ENCODE results near the gene EPB42. TPM values are rescaled to one million over a fixed set of nuclear protein-coding genes. Genes with fewer than 3 reads are reported as not detected.

EPB42 gene
- total RNA-seq, 1 experiment from 2014 or later: not detected

DNA sequence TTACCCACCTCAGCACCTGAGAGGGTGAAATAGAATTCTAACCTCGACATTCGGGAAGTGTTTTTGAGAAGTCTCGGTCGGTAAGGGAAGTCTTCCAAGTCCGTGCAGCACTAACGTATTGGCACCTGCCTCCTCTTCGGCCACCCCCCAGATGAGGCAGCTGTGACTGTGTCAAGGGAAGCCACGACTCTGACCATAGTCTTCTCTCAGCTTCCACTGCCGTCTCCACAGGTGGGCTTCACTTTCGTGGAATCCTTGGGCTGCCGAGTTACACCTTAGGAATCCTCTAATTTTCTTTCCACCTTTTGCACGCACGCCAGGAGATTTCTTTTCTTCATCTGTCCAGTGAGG is 34.8 kb downstream of the EPB42 start (continued):
- no peak for TF ChIP-seq ZSCAN18 (CRISPR knock-in tag; IDR thresholded peaks at IDR 0.05)
- no peak for TF ChIP-seq SMAD4 (CRISPR knock-in tag; IDR thresholded peaks at IDR 0.05)
- no peak for TF ChIP-seq PRDM15 (CRISPR knock-in tag; IDR thresholded peaks at IDR 0.05)
- TF ChIP-seq, protein P1, sequence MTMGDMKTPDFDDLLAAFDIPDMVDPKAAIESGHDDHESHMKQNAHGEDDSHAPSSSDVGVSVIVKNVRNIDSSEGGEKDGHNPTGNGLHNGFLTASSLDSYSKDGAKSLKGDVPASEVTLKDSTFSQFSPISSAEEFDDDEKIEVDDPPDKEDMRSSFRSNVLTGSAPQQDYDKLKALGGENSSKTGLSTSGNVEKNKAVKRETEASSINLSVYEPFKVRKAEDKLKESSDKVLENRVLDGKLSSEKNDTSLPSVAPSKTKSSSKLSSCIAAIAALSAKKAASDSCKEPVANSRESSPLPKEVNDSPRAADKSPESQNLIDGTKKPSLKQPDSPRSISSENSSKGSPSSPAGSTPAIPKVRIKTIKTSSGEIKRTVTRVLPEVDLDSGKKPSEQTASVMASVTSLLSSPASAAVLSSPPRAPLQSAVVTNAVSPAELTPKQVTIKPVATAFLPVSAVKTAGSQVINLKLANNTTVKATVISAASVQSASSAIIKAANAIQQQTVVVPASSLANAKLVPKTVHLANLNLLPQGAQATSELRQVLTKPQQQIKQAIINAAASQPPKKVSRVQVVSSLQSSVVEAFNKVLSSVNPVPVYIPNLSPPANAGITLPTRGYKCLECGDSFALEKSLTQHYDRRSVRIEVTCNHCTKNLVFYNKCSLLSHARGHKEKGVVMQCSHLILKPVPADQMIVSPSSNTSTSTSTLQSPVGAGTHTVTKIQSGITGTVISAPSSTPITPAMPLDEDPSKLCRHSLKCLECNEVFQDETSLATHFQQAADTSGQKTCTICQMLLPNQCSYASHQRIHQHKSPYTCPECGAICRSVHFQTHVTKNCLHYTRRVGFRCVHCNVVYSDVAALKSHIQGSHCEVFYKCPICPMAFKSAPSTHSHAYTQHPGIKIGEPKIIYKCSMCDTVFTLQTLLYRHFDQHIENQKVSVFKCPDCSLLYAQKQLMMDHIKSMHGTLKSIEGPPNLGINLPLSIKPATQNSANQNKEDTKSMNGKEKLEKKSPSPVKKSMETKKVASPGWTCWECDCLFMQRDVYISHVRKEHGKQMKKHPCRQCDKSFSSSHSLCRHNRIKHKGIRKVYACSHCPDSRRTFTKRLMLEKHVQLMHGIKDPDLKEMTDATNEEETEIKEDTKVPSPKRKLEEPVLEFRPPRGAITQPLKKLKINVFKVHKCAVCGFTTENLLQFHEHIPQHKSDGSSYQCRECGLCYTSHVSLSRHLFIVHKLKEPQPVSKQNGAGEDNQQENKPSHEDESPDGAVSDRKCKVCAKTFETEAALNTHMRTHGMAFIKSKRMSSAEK (CRISPR knock-in tag; IDR thresholded peaks at IDR 0.05; ENCODE audit: borderline replicate concordance): no peak
- no peak for TF ChIP-seq E2F4 (CRISPR knock-in tag; IDR thresholded peaks at IDR 0.05; ENCODE audit: borderline replicate concordance, low read depth)
- TF ChIP-seq ZNF317 (CRISPR knock-in tag; IDR thresholded peaks at IDR 0.05; ENCODE audit: borderline replicate concordance, low read depth): no peak
- TF ChIP-seq FOXK1 (CRISPR knock-in tag; IDR thresholded peaks at IDR 0.05): no peak

DNA sequence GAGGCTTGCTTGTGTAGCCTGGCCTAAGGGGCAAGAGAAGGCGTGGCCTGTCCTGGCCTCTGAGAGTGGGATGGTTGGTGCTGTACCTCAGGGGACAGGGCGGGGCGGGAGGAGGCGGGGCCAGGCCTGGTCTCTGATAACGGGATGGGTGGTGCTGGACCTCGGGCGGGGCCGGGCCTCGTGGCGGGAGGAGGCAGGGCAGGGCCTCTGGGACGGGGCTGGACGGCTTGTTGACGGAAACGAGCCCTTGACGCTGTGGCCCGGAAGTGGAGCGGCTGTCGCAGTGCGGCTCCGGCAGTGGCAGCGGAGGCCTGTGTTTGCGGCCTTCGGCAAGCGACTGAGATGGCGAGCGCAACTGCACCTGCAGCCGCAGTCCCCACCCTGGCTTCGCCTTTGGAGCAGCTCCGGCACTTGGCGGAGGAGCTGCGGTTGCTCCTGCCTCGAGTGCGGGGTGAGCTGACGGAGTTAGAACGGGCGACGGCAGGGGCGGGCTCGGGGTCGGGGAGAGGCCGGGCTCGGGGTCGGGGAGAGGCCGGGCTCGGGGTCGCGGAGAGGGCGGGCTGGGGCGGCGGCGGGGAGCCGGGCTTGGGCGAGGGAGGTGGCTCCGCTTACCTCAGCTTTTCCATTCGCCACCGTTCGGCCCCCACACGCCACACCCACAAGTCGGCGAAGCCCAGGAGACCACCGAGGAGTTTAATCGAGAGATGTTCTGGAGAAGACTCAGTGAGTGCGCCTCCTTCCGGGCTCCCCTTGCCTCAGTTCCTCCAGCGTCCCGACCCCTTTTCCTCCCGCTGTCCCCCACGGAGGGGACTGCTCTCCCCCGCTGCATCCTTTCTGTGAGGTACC is 35.4 kb downstream of the EPB42 start, which contains the start of gene CCNDBP1:
CCNDBP1 (plus strand) TSS at position 247 of the 846 bp plus-strand sequence; CDS start at position 343, 96 bp downstream.
- H3K27ac Mint-ChIP-seq: peak within 1 kb of the TSS; percentile 90
- ATAC-seq (peak; percentile 96), DNase-seq (ENCODE audit: low spot score) (peak; percentile 99)
- peak within 1 kb of the TSS; percentile 96 for H3K4me3 Mint-ChIP-seq
- H3K9me3 Mint-ChIP-seq: no peaks in the 10 kb centered on the region
- ChIA-PET CTCF (interaction anchor here (0.6 to 2.4 kb wide), 11 partner anchors 9 to 820 kb away, joined by 3 to 13 read pairs (median 5); no protein-coding TSS in a partner anchor), POLR2A (no interaction called here)
- no peaks in the 10 kb centered on the region for H3K36me3 Mint-ChIP-seq
- peaks cover 13% of the 10 kb centered on the region for H3K4me1 Mint-ChIP-seq
- H3K27me3 Mint-ChIP-seq (ENCODE audit: low read depth): no peaks in the 10 kb centered on the region
- TF ChIP-seq, protein P2, sequence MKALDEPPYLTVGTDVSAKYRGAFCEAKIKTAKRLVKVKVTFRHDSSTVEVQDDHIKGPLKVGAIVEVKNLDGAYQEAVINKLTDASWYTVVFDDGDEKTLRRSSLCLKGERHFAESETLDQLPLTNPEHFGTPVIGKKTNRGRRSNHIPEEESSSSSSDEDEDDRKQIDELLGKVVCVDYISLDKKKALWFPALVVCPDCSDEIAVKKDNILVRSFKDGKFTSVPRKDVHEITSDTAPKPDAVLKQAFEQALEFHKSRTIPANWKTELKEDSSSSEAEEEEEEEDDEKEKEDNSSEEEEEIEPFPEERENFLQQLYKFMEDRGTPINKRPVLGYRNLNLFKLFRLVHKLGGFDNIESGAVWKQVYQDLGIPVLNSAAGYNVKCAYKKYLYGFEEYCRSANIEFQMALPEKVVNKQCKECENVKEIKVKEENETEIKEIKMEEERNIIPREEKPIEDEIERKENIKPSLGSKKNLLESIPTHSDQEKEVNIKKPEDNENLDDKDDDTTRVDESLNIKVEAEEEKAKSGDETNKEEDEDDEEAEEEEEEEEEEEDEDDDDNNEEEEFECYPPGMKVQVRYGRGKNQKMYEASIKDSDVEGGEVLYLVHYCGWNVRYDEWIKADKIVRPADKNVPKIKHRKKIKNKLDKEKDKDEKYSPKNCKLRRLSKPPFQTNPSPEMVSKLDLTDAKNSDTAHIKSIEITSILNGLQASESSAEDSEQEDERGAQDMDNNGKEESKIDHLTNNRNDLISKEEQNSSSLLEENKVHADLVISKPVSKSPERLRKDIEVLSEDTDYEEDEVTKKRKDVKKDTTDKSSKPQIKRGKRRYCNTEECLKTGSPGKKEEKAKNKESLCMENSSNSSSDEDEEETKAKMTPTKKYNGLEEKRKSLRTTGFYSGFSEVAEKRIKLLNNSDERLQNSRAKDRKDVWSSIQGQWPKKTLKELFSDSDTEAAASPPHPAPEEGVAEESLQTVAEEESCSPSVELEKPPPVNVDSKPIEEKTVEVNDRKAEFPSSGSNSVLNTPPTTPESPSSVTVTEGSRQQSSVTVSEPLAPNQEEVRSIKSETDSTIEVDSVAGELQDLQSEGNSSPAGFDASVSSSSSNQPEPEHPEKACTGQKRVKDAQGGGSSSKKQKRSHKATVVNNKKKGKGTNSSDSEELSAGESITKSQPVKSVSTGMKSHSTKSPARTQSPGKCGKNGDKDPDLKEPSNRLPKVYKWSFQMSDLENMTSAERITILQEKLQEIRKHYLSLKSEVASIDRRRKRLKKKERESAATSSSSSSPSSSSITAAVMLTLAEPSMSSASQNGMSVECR (CRISPR knock-in tag; IDR thresholded peaks at IDR 0.05; ENCODE audit: borderline replicate concordance): peak; percentile 91; the same call in 1 of the 2 replicates
- TF ChIP-seq, protein P3, sequence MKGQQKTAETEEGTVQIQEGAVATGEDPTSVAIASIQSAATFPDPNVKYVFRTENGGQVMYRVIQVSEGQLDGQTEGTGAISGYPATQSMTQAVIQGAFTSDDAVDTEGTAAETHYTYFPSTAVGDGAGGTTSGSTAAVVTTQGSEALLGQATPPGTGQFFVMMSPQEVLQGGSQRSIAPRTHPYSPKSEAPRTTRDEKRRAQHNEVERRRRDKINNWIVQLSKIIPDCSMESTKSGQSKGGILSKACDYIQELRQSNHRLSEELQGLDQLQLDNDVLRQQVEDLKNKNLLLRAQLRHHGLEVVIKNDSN (CRISPR knock-in tag; IDR thresholded peaks at IDR 0.05): peak; percentile 53; the same call in 1 of the 2 replicates
- TF ChIP-seq FOXK1 (CRISPR knock-in tag; IDR thresholded peaks at IDR 0.05) (peak; percentile 100), SP1 (CRISPR knock-in tag; conservative IDR thresholded peaks at IDR 0.05) (peak; percentile 63; the same call in 1 of the 2 replicates), ZNF263 (CRISPR knock-in tag; IDR thresholded peaks at IDR 0.05; ENCODE audit: low read depth) (no peak), GABPB1 (CRISPR knock-in tag; IDR thresholded peaks at IDR 0.05) (peak; percentile 27; the same call in 1 of the 2 replicates)
- TF ChIP-seq, protein P4, sequence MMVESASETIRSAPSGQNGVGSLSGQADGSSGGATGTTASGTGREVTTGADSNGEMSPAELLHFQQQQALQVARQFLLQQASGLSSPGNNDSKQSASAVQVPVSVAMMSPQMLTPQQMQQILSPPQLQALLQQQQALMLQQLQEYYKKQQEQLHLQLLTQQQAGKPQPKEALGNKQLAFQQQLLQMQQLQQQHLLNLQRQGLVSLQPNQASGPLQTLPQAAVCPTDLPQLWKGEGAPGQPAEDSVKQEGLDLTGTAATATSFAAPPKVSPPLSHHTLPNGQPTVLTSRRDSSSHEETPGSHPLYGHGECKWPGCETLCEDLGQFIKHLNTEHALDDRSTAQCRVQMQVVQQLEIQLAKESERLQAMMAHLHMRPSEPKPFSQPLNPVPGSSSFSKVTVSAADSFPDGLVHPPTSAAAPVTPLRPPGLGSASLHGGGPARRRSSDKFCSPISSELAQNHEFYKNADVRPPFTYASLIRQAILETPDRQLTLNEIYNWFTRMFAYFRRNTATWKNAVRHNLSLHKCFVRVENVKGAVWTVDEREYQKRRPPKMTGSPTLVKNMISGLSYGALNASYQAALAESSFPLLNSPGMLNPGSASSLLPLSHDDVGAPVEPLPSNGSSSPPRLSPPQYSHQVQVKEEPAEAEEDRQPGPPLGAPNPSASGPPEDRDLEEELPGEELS (CRISPR knock-in tag; IDR thresholded peaks at IDR 0.05): peak; percentile 78; the same call in 1 of the 2 replicates
